ENCODE data around the gene PYGO2.
"Not testable (repeated sequence)": the region's sequence is repeated elsewhere in the genome, so short reads cannot be mapped to it uniquely, and the experiment has no call there.

Gene PYGO2

DNA sequence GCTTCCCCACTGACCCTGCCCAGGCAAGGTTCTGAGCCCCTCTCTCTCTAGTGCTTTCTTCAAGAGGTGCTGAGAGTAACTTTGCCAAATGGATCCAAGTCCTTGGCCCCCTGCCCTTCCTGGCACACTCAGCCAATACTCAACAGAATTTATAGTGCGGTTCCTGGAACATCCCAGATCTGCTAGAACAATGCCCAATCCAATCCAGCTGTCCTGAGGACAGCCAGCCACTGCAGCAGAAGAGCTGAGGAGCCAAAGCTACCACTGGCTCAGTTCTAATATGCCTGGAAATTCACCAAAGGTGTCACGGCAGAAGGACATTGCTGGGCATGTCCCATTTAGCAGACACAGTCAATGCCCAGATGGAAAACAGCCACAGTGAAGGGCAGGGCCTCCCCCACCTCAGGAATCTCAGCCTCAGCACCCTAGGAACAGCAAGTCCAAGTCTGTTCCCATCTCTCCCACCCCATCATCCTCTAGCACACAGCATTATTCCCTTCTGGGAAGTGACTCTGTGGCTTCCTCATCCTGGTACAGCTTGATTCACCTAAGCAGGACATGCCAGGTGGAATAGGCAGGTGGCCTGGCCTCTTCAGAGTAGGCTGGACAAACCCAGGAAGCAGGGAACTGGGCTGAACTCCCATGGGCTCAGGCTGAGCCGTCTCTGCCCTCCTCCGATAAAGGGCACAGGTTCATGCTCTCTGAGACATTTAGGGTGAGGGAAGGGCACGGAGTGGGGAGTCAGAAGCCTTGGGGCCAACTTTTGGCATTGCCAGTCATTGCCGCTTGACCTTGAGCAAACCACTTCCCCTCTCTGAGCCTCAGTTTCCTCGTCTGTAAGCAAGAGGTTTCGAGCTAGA, 49.7 kb downstream of the PYGO2 start:
- peak in 1 of 51 donors; percentile 36 for DNase-seq

DNA sequence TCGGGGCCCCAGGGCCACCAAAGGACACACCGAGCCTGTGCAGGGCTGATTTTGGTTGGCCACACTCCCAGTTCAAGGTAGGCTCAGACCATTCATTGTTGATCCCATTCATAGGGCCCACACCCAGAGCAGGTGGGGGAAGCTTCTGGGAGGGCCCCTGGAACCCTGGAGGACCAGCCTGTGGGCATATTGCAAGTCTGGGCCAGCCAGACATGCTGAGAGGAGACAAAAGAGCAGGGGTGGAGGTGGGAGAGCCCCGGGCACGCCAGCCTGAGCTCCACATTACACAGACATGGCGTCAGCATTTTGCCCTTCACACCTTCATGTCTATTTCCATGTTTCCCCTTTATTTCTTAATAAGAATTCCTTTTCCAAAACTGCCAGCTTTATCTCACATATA, 50.7 kb downstream of the PYGO2 start:
- no peak for DNase-seq

DNA sequence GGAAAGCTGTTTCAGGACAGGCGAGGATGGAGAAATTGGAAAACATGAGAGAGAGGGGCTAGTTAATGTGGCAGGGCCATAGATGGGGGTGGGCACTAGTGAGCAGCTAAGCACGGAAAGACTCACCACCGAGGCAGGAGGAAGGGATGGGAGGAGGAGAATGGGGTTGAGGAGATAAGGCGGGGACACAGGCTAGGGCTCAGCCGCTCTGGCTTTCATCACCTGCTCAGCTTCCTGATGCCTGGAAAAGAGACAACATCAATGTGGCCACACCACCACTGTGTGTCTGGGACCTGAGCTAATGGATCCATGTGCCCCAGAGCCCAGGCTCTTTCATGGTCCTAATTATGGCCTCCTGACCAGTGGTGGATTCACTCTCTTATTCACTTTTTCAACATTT, 52.6 kb downstream of the PYGO2 start:
- DNase-seq = no peak

DNA sequence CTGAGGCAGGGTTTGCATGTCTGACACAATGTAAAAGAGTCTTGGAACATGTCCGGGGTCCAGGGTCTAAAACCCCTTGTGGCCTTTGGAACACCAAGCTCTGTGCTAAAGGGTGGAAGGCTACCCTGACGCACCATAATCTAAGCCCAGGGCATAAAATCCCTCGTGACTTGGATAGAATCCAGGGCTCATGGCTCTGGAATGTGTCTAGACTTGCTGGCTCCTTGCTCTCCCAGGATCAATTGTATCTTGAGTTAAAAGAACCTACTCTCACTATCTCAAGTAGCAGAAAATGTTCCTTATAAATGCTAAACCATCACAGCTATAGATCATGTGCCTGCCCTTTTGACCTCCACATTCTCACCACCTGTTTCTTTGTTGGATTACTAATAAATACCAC, 53.5 kb downstream of the PYGO2 start:
- DNase-seq = not testable (repeated sequence)
